ENCODE results near the gene MPST. TPM values are rescaled to one million over a fixed set of nuclear protein-coding genes. Genes with fewer than 3 reads are reported as not detected.

Gene MPST
- total RNA-seq (100 to 1,000 TPM in 3 of 7 donors, 10 to 100 TPM in 4; 67.7 to 178 (median 91.6) TPM), polyA plus RNA-seq (100 to 1,000 TPM in 1 of 2 donors, 1 to 10 TPM in 1; 5.4 to 163 TPM)
- long read RNA-seq, donor 1, transcript MPST-205 (4 exons, 1,453 nt), result minor isoform, 11 of 570 reads
- long read RNA-seq, donor 1, transcript MPST-203 (3 exons, 1,345 nt), result major isoform, 308 of 570 reads
- long read RNA-seq, donor 1, transcript MPST-204 (4 exons, 1,329 nt), result minor isoform, 6 of 570 reads
- long read RNA-seq, donor 1, transcript MPST-206 (3 exons, 1,331 nt), result minor isoform, 68 of 570 reads
- long read RNA-seq, donor 1, partial matches to known transcripts, result 115 of 570 reads
- long read RNA-seq, donor 1, other reads (novel, unspliced or antisense), result 59 of 570 reads
- long read RNA-seq, donor 2, transcript MPST-203 (3 exons, 1,345 nt), result minor isoform, 7 of 28 reads
- long read RNA-seq, donor 2, transcript MPST-206 (3 exons, 1,331 nt), result major isoform, 9 of 28 reads
- long read RNA-seq, donor 2, partial matches to known transcripts, result 8 of 28 reads
- long read RNA-seq, donor 2, other reads (novel, unspliced or antisense), result 0 of 28 reads
- long read RNA-seq, donor 3, transcript MPST-206 (3 exons, 1,331 nt), result major isoform, 115 of 281 reads
- long read RNA-seq, donor 3, transcript MPST-203 (3 exons, 1,345 nt), result minor isoform, 75 of 281 reads
- long read RNA-seq, donor 3, partial matches to known transcripts, result 42 of 281 reads
- long read RNA-seq, donor 3, other reads (novel, unspliced or antisense), result 43 of 281 reads

DNA sequence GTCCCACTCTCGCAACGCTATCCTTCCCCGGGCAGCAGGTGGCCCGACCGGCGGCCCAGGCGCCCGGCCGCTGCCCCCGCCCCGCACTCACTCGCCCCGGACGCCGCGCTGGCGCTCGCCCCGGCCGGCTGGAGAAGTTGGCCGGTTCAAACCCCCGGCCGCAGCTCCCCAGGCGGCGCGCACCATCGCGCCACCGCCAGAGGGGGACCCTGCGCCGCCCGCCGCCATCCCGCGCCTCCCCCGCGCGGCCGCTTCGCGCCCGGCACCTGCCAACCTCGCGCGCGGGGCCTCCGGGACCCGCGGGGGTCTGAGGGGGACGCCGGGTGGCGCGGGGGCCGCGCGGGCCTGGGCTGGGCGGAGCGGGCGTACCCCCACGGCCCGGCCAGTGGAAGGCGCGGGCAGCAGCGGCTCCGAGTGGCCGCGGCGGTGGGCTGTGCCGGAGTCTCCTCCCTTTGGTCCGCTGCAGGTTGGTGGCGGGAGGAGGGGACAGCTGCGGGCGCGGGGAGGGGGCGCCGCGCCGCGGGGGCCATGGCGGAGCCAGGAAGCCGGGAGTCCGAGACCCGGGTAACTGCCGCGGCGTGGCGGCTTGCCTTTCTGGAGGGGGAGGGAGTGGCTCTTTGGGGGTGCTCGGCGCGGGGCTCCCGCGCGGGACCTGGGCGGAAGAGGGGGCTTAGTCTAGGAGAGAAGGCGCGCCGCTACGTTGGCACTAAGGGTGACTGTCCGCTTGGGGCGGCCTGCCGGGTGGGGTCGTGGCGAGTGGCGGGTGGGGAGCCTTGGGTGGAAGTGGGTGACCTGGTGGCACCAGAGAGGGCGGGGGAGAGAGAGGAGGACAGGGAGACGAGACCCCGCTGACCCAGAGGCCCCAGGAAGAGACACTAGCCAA is at the start of gene MPST, which contains the start of gene TST:
Gene MPST (plus strand): TSS at position 434 of the 883 bp plus-strand sequence. CDS start 95 bp downstream, at position 529.
Gene TST (minus strand): TSS at position 139 of the 883 bp plus-strand sequence. CDS start 715 bp downstream, outside the sequence.
- no peaks in the 10 kb centered on the region for H3K36me3 ChIP-seq
- H3K27ac ChIP-seq, result peak within 1 kb of the TSS; percentile 83
- no peaks in the 10 kb centered on the region for H3K9me3 ChIP-seq
- H3K4me1 ChIP-seq (ENCODE audit: insufficient read depth), result peaks cover 26% of the 10 kb centered on the region
- peak; percentile 81 to 87 (median 84) for DNase-seq
- TF ChIP-seq, protein P1, sequence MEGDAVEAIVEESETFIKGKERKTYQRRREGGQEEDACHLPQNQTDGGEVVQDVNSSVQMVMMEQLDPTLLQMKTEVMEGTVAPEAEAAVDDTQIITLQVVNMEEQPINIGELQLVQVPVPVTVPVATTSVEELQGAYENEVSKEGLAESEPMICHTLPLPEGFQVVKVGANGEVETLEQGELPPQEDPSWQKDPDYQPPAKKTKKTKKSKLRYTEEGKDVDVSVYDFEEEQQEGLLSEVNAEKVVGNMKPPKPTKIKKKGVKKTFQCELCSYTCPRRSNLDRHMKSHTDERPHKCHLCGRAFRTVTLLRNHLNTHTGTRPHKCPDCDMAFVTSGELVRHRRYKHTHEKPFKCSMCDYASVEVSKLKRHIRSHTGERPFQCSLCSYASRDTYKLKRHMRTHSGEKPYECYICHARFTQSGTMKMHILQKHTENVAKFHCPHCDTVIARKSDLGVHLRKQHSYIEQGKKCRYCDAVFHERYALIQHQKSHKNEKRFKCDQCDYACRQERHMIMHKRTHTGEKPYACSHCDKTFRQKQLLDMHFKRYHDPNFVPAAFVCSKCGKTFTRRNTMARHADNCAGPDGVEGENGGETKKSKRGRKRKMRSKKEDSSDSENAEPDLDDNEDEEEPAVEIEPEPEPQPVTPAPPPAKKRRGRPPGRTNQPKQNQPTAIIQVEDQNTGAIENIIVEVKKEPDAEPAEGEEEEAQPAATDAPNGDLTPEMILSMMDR (IDR thresholded peaks at IDR 0.05), result peak in 2 of 3 donors; percentile 82 to 93
- TF ChIP-seq EP300 (IDR thresholded peaks at IDR 0.05) (no peak), POLR2A (IDR thresholded peaks at IDR 0.05) (peak; percentile 73)
- 1% methylated on average over 57 to 105 of the region's 107 CpGs for WGBS, 3 donors
- intact Hi-C loops (cut with DNase I), result loop anchor here in 1 of 4 donors (5.0 kb wide), 1 partner anchor 178 kb away; no protein-coding TSS in a partner anchor
- H3K27me3 ChIP-seq, result no peaks in the 10 kb centered on the region
- H3K4me3 ChIP-seq, result peak within 1 kb of the TSS; percentile 87

DNA sequence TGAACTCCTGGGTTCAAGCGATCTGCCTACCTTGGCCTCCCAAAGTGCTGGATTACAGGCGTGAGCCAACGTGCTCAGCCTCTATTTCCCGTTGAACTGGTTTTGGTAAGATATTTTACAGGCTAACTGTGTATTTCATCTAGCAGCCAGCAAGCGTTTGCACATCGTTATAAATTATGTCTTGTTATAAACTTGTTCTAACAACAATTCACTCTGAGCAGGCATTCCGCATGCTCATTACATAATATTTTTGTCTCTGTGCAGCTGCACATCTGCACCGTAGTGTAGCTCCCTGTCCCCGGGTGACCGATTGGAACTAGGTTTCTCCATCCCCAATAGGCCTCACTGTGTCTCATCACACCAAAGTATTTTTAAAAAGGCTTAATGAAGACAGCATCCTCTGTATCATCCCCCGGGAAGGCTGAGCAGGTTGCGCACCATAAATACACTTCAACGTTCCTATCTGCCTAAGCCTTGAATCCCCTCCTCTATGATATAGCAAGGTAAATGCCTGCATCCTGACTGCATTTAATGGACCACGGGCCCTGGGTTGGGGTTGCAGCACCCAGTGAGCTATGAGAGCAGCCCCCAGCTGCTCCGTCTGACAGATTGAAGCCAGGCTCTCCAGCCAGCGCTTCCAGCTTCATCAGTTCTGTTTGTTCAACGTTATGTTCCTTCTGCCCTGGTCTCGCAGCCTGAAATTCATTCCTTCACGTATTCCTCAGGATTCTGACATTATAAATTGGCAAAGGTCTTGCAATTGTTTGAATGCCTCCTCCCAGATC is 48.0 kb upstream of the MPST start:
- intact Hi-C loops (cut with DNase I), result loop anchor here in 3 of 4 donors (5.0 to 10.0 kb wide), 3 partner anchors 107 to 194 kb away; partner anchors contain the start of genes IFT27 (in 1 of the 3) and NCF4 (in 1 of the 3)
- H3K4me1 ChIP-seq (ENCODE audit: insufficient read depth), result no peaks in the 10 kb centered on the region
- no peak for DNase-seq
- 31 to 33% (median 31%) methylated on average over 19 of the region's 19 CpGs for WGBS, 3 donors
- H3K27me3 ChIP-seq, result no peaks in the 10 kb centered on the region
- H3K27ac ChIP-seq, result no peak overlapping the region
- no peaks in the 10 kb centered on the region for H3K36me3 ChIP-seq
- TF ChIP-seq, protein P1 (IDR thresholded peaks at IDR 0.05), result no peak
- TF ChIP-seq EP300 (IDR thresholded peaks at IDR 0.05) (no peak), POLR2A (IDR thresholded peaks at IDR 0.05) (no peak)
- H3K9me3 ChIP-seq, result no peaks in the 10 kb centered on the region
- H3K4me3 ChIP-seq, result no peak overlapping the region

DNA sequence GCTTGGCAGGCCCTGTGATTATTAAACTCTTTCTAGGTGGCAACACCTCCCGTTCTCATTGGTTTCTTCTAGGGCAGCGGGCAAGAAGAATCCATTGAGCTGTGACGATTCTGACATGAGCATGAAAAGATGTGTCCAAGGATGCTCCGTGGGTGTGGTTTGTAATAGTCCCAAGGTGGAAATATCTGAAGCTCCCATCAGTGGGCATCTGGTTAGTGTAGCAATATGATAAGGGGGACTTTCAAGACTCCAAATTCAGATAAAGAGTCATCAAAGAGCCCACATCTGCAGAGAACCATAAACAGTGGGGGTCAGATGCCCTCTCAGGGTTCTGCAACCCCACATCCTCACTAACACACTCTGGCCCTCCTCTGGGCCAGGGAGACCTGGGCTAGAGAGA is 42.9 kb upstream of the MPST start:
- no peaks in the 10 kb centered on the region for H3K27me3 ChIP-seq
- no peak for DNase-seq
- no peak overlapping the region for H3K4me3 ChIP-seq
- TF ChIP-seq POLR2A (IDR thresholded peaks at IDR 0.05), result no peak
- TF ChIP-seq, protein P1 (IDR thresholded peaks at IDR 0.05), result no peak
- TF ChIP-seq EP300 (IDR thresholded peaks at IDR 0.05), result no peak
- no peaks in the 10 kb centered on the region for H3K4me1 ChIP-seq (ENCODE audit: insufficient read depth)
- no peaks in the 10 kb centered on the region for H3K36me3 ChIP-seq
- intact Hi-C loops (cut with DNase I), result loop anchor here in 3 of 4 donors (5.0 to 10.0 kb wide), 4 partner anchors 112 to 194 kb away; partner anchors contain the start of gene NCF4 (in 1 of the 3)
- no peak overlapping the region for H3K27ac ChIP-seq
- WGBS, 3 donors, result 93 to 97% (median 95%) methylated on average over 4 of the region's 4 CpGs
- no peaks in the 10 kb centered on the region for H3K9me3 ChIP-seq
